ENCODE measurements around the gene ADTRP. TPM values are rescaled to one million over a fixed set of nuclear protein-coding genes. Genes with fewer than 3 reads are reported as not detected.

ADTRP gene
- total and polyA plus RNA-seq, 2 donors (not counting 1 experiment from before 2014, with no cell fraction given), result 0.18 to 1.2 TPM

GRCh38 chr6:11812439-11812838, 33.8 kb upstream of the ADTRP start:
- TF ChIP-seq EZH2 (IDR thresholded peaks at IDR 0.05; ENCODE audit: borderline replicate concordance, insufficient read depth, low read depth, low read length, poor library complexity, severe bottlenecking) (no peak), CTCF (IDR thresholded peaks at IDR 0.05) (no peak)
- peaks cover 8% of the 10 kb centered on the region for H3K27me3 Mint-ChIP-seq
- Histone ChIP-seq H4K20me1 (ENCODE audit: control insufficient read depth, insufficient read depth, low read length, poor library complexity, severe bottlenecking) (no peaks in the 10 kb centered on the region), H3K4me3 (ENCODE audit: control extremely low read depth in 1 of 5, extremely low read depth in 1 of 5, insufficient read depth in 1 of 5, low read depth in 2 of 5, low read length in 4 of 5) (no peak overlapping the region), H3K9me3 (ENCODE audit: control extremely low read depth in 1 of 3, control insufficient read depth in 2 of 3, insufficient read depth in 1 of 3, low read length in 2 of 3) (no peaks in the 10 kb centered on the region), H3K79me2 (ENCODE audit: control insufficient read depth, insufficient read depth, low read length) (no peaks in the 10 kb centered on the region), H3K4me2 (replicated peaks; ENCODE audit: low read depth, low read length, poor library complexity, severe bottlenecking) (no peak overlapping the region), H3K9ac (ENCODE audit: low read length) (no peak overlapping the region), H3K27me3 (replicated peaks in 1 of 4; ENCODE audit: control extremely low read depth in 1 of 4, control insufficient read depth in 3 of 4, insufficient read depth in 4 of 4, low read length in 3 of 4) (no peaks in the 10 kb centered on the region), H3K36me3 (replicated peaks in 1 of 2; ENCODE audit: control extremely low read depth in 1 of 2, control insufficient read depth in 1 of 2, extremely low read depth in 1 of 2, insufficient read depth in 2 of 2, low read length in 1 of 2) (no peaks in the 10 kb centered on the region), H2AFZ (ENCODE audit: insufficient read depth, low read depth, low read length, poor library complexity, severe bottlenecking) (no peak overlapping the region), H3K4me1 (ENCODE audit: control insufficient read depth in 2 of 2, insufficient read depth in 2 of 2, low read length in 2 of 2) (no peaks in the 10 kb centered on the region), H3K27ac (ENCODE audit: low read length in 2 of 2) (no peak overlapping the region)
- ChIA-PET CTCF (no interaction called here), POLR2A (no interaction called here)
- 80% methylated on average over 1 of the region's 1 CpG for WGBS (ENCODE audit: insufficient coverage)
- DNase-seq (no peak), ATAC-seq (ENCODE audit: low read depth) (no peak)
- H3K27ac Mint-ChIP-seq, result no peak overlapping the region
- H3K4me1 Mint-ChIP-seq, result no peaks in the 10 kb centered on the region
- no peaks in the 10 kb centered on the region for H3K9me3 Mint-ChIP-seq (ENCODE audit: insufficient read depth)
- H3K4me3 Mint-ChIP-seq, result no peak overlapping the region
- intact Hi-C loops (cut with micrococcal nuclease), result no loop called here

- Mint-ChIP-seq H3K27ac (no peak overlapping the region), H3K9me3 (ENCODE audit: insufficient read depth) (no peaks in the 10 kb centered on the region), H3K4me1 (no peaks in the 10 kb centered on the region), H3K27me3 (peaks cover 8% of the 10 kb centered on the region), H3K4me3 (no peak overlapping the region)
- Histone ChIP-seq H3K4me3 (ENCODE audit: control extremely low read depth in 1 of 5, extremely low read depth in 1 of 5, insufficient read depth in 1 of 5, low read depth in 2 of 5, low read length in 4 of 5) (no peak overlapping the region), H3K4me2 (replicated peaks; ENCODE audit: low read depth, low read length, poor library complexity, severe bottlenecking) (no peak overlapping the region), H3K9ac (ENCODE audit: low read length) (no peak overlapping the region), H3K4me1 (ENCODE audit: control insufficient read depth in 2 of 2, insufficient read depth in 2 of 2, low read length in 2 of 2) (no peaks in the 10 kb centered on the region), H3K9me3 (ENCODE audit: control extremely low read depth in 1 of 3, control insufficient read depth in 2 of 3, insufficient read depth in 1 of 3, low read length in 2 of 3) (no peaks in the 10 kb centered on the region), H3K27me3 (replicated peaks in 1 of 4; ENCODE audit: control extremely low read depth in 1 of 4, control insufficient read depth in 3 of 4, insufficient read depth in 4 of 4, low read length in 3 of 4) (no peaks in the 10 kb centered on the region), H2AFZ (ENCODE audit: insufficient read depth, low read depth, low read length, poor library complexity, severe bottlenecking) (no peak overlapping the region), H4K20me1 (ENCODE audit: control insufficient read depth, insufficient read depth, low read length, poor library complexity, severe bottlenecking) (no peaks in the 10 kb centered on the region), H3K27ac (ENCODE audit: low read length in 2 of 2) (no peak overlapping the region), H3K79me2 (ENCODE audit: control insufficient read depth, insufficient read depth, low read length) (no peaks in the 10 kb centered on the region), H3K36me3 (replicated peaks in 1 of 2; ENCODE audit: control extremely low read depth in 1 of 2, control insufficient read depth in 1 of 2, extremely low read depth in 1 of 2, insufficient read depth in 2 of 2, low read length in 1 of 2) (no peaks in the 10 kb centered on the region)
- WGBS (ENCODE audit: insufficient coverage), result no CpG with 5 or more reads among the region's 3 CpGs
- intact Hi-C loops (cut with micrococcal nuclease), result no loop called here
- POLR2A ChIA-PET, result no interaction called here
- ATAC-seq (ENCODE audit: low read depth) (no peak), DNase-seq (no peak)
- TF ChIP-seq CTCF (IDR thresholded peaks at IDR 0.05) (no peak), EZH2 (IDR thresholded peaks at IDR 0.05; ENCODE audit: borderline replicate concordance, insufficient read depth, low read depth, low read length, poor library complexity, severe bottlenecking) (no peak)
- CTCF ChIA-PET, result interaction anchor here (1.7 kb wide), 1 partner anchor 10 kb away, joined by 7 read pairs; no protein-coding TSS in a partner anchor
Observed at GRCh38 chr6:11811644-11812264, 33.2 kb upstream of the ADTRP start.

Data from B cell (primary cell).